Panc1 (cell line): ENCODE measurements around the gene IWS1. TPM values are rescaled to one million over a fixed set of nuclear protein-coding genes. Genes with fewer than 3 reads are reported as not detected.

Experiments
- ATAC-seq: fragments of 200-7000 bp; cut with Tn5 transposase; 2 replicates; pipeline ENCODE4 v1.9.1; 2020; ENCODE audit warnings: mild to moderate bottlenecking, moderate library complexity
- BruUV-seq: library from RNA; stranded (reverse); fragments of 400-500 nt; replicated peaks from 2 replicates; lab custom pipeline; 2021; lab: Mats Ljungman, UMichigan
- CTCF ChIA-PET: fragments of 300-600 bp; sonication (Branson Sonifier 250); formaldehyde crosslinking; loops from one replicate; lab custom pipeline; 2022; ENCODE audit warnings: antibody characterized with exemption; lab: Charles Lee
- POLR2A ChIA-PET: fragments of 300-600 bp; sonication (Branson Sonifier 250); formaldehyde crosslinking; loops from one replicate; lab custom pipeline; 2022; ENCODE audit warnings: antibody characterized with exemption; lab: Charles Lee
- DNase-seq: peaks from one replicate; pipeline ENCODE4 v3.0.0-alpha.2; 2010; ENCODE audit warnings: low read depth, low spot score
- H3K27ac ChIP-seq: 2 replicates; pipeline ENCODE4 v1.5.1; 2011; ENCODE audit warnings: mild to moderate bottlenecking, low read length, inconsistent platforms
- H3K27me3 ChIP-seq: fragments of 200-500 bp; sonication (Bioruptor generic); 2 replicates; pipeline ENCODE4 v1.6.0; 2014; ENCODE audit warnings: low read length, inconsistent platforms; ENCODE audit not compliant: control insufficient read depth, insufficient read depth
- H3K36me3 ChIP-seq: fragments of 200-500 bp; sonication (Bioruptor generic); 2 replicates; pipeline ENCODE4 v1.5.1; 2014; ENCODE audit warnings: inconsistent platforms, mild to moderate bottlenecking, low read length, moderate library complexity; ENCODE audit not compliant: control insufficient read depth, insufficient read depth
- H3K4me1 ChIP-seq: 2 replicates; pipeline ENCODE4 v1.5.1; 2011; ENCODE audit warnings: inconsistent platforms, mild to moderate bottlenecking, low read length, moderate library complexity; ENCODE audit not compliant: control insufficient read depth, insufficient read depth
- H3K4me3 ChIP-seq, 2 experiments: 2 replicates each; pipeline ENCODE4 v1.5.1; 2011 to 2012; ENCODE audit warnings: low read depth in 2 of 2, low read length in 2 of 2, mild to moderate bottlenecking in 2 of 2, inconsistent platforms in 1 of 2, moderate library complexity in 1 of 2
- H3K9me3 ChIP-seq: fragments of 200-500 bp; sonication (Bioruptor generic); 2 replicates; pipeline ENCODE4 v1.5.1; 2014; ENCODE audit warnings: low read depth, mild to moderate bottlenecking, inconsistent platforms, low read length, moderate library complexity; ENCODE audit not compliant: control insufficient read depth, insufficient read depth
- CTCF ChIP-seq: fragments of 450-650 bp; IDR thresholded peaks from 2 replicates; pipeline ENCODE4 v1.5.1; 2017; ENCODE audit warnings: mild to moderate bottlenecking
- POLR2AphosphoS5 ChIP-seq: IDR thresholded peaks from 2 replicates; pipeline ENCODE4 v1.6.1; 2012; ENCODE audit warnings: mild to moderate bottlenecking, low read depth, low read length, moderate library complexity
- SIN3A ChIP-seq: IDR thresholded peaks from 2 replicates; pipeline ENCODE4 v1.6.1; 2012; ENCODE audit warnings: low read depth, mild to moderate bottlenecking, low read length, moderate library complexity, borderline replicate concordance; ENCODE audit not compliant: insufficient read depth
- TCF7L2 ChIP-seq: IDR thresholded peaks from 2 replicates; pipeline ENCODE4 v1.6.1; 2011; ENCODE audit warnings: mild to moderate bottlenecking, low read depth, low read length, inconsistent platforms
- in situ Hi-C: cut with HindIII; loops from 2 replicates; pipeline ENCODE4 v1.10.0; 2016; ENCODE audit warnings: low sequenced_read_pairs, low pct_unique_long_range_greater_than_20kb
- intact Hi-C: fragments of 100-400 bp; cut with micrococcal nuclease; formaldehyde crosslinking; loops from one replicate; pipeline ENCODE4 v1.10.0; 2022; ENCODE audit not compliant: unreplicated experiment
- total RNA-seq: library from RNA; stranded (reverse); gene quantifications from one replicate; pipeline ENCODE4 v1.2.1, GENCODE V29; 2021; ENCODE audit not compliant: unreplicated experiment
- TF ChIP-seq, protein P1 (sequence below), 2 experiments: IDR thresholded peaks; 2 replicates each; pipeline ENCODE4 v1.6.1; 2011 to 2012; ENCODE audit warnings: low read depth in 2 of 2, control low read depth in 1 of 2, low read length in 1 of 2, mild to moderate bottlenecking in 1 of 2, moderate library complexity in 1 of 2; ENCODE audit not compliant: insufficient read depth in 1 of 2

IWS1 gene
- total RNA-seq, 1 experiment from 2014 or later = 48.6 TPM

DNA sequence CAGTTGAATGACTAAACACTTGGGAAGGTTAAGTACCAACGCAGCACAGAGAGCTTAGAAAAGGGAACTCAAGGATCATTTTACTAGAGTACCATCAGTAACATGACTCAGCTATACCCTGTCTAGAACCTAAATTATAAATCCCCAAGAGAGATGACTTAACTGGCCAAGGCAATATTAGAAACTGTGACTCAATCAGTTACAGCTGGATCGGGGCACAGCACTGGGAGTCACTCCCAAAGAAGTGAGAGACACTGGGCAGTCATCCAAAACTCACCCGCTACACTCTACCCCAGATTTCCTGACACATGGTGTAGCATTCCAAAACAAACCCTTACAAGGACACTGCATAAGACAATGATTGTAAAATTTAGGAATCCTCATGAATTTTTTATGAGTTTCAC is 17.7 kb downstream of the IWS1 start:
- H3K4me3 ChIP-seq = no peak overlapping the region

DNA sequence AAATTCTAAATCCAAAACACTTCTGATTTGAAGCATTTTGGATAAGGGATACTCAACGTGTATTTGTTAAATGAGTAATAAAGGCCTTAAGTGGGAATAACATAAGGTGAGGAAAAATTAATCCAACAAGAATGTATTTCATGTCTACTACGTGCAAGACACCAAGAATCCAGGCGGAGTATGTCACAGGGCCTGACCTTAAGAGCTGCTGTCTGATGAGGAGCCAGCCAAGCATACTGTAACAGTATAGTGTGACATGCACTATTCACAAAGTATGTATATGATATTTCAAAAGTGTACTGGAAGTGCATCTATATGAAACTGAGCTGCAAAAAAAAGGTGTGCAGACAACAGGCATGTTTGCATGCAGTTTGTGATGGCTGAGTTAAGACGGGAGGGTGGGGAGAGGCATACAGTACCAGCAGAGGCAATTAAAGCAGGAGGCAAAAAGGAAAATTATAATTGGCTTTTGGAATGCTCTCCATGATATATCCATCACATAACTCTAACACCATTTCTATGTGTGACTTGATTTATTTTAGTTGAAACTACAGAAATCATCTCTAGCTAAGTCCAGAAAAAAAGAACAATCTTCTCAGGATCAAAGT is 18.2 kb downstream of the IWS1 start:
- DNase-seq (no peak), ATAC-seq (peak; percentile 64)
- H3K9me3 ChIP-seq = no peaks in the 10 kb centered on the region
- no TSS peak for BruUV-seq
- in situ Hi-C loops = no loop called here
- TF ChIP-seq TCF7L2 (no peak), SIN3A (no peak), POLR2AphosphoS5 (no peak), CTCF (no peak)
- TF ChIP-seq, protein P1, sequence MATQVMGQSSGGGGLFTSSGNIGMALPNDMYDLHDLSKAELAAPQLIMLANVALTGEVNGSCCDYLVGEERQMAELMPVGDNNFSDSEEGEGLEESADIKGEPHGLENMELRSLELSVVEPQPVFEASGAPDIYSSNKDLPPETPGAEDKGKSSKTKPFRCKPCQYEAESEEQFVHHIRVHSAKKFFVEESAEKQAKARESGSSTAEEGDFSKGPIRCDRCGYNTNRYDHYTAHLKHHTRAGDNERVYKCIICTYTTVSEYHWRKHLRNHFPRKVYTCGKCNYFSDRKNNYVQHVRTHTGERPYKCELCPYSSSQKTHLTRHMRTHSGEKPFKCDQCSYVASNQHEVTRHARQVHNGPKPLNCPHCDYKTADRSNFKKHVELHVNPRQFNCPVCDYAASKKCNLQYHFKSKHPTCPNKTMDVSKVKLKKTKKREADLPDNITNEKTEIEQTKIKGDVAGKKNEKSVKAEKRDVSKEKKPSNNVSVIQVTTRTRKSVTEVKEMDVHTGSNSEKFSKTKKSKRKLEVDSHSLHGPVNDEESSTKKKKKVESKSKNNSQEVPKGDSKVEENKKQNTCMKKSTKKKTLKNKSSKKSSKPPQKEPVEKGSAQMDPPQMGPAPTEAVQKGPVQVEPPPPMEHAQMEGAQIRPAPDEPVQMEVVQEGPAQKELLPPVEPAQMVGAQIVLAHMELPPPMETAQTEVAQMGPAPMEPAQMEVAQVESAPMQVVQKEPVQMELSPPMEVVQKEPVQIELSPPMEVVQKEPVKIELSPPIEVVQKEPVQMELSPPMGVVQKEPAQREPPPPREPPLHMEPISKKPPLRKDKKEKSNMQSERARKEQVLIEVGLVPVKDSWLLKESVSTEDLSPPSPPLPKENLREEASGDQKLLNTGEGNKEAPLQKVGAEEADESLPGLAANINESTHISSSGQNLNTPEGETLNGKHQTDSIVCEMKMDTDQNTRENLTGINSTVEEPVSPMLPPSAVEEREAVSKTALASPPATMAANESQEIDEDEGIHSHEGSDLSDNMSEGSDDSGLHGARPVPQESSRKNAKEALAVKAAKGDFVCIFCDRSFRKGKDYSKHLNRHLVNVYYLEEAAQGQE (IDR thresholded peaks at IDR 0.05; ENCODE audit: insufficient read depth in 1 of 2, low read depth in 2 of 2, low read length in 1 of 2) = no peak
- no peak overlapping the region for H3K4me3 ChIP-seq
- H3K27me3 ChIP-seq = no peaks in the 10 kb centered on the region
- H3K36me3 ChIP-seq = peaks cover 26% of the 10 kb centered on the region
- H3K4me1 ChIP-seq = peaks cover 45% of the 10 kb centered on the region
- intact Hi-C loops = no loop called here
- ChIA-PET POLR2A (interaction anchor here (0.8 kb wide), 1 partner anchor 92 kb away, joined by 3 read pairs; no protein-coding TSS in a partner anchor), CTCF (no interaction called here)
- H3K27ac ChIP-seq = peak overlapping the region; percentile 73

More for the DNA sequence above, 17.7 kb downstream of the IWS1 start:
- Histone ChIP-seq H3K36me3 (peaks cover 26% of the 10 kb centered on the region), H3K27ac (peak overlapping the region; percentile 73), H3K9me3 (no peaks in the 10 kb centered on the region), H3K4me1 (peaks cover 45% of the 10 kb centered on the region), H3K27me3 (no peaks in the 10 kb centered on the region)
- ATAC-seq (peak; percentile 94), DNase-seq (peak; percentile 81)
- ChIA-PET POLR2A (interaction anchor here (0.8 kb wide), 1 partner anchor 92 kb away, joined by 3 read pairs; no protein-coding TSS in a partner anchor), CTCF (no interaction called here)
- no TSS peak for BruUV-seq
- TF ChIP-seq TCF7L2 = 0 out of 2 replicates have a peak, but pooled peaks have one; percentile 42
- TF ChIP-seq, protein P1 (IDR thresholded peaks at IDR 0.05; ENCODE audit: insufficient read depth in 1 of 2, low read depth in 2 of 2, low read length in 1 of 2) = no peak
- in situ Hi-C loops = no loop called here
- intact Hi-C loops = no loop called here
